Left lung (tissue), 10 donors: Measurements from ENCODE around the gene SALL2. TPM values are rescaled to one million over a fixed set of nuclear protein-coding genes. Genes with fewer than 3 reads are reported as not detected.
"Not testable (repeated sequence)": the region's sequence is repeated elsewhere in the genome, so short reads cannot be mapped to it uniquely, and the experiment has no call there.

Source experiments
- ATAC-seq: fragments of 200-7000 bp; cut with Tn5 transposase; one replicate; pipeline ENCODE4 v1.9.1; 2020; ENCODE audit warnings: moderate library complexity
- DNase-seq, 4 donors: peaks; one replicate each; pipeline ENCODE4 v3.0.0-alpha.2; 2013 to 2020
- H3K27ac ChIP-seq, 2 donors: fragments of 200-600 bp; sonication (generic) in 1 of 2; one replicate each; pipeline versions ENCODE4 v1.5.0 to v1.8.0; 2020 to 2021
- H3K27me3 ChIP-seq, 2 donors: fragments of 200-600 bp; sonication (generic) in 1 of 2; one replicate each; pipeline versions ENCODE4 v1.5.0 to v1.8.0; 2020 to 2021
- H3K36me3 ChIP-seq, 2 donors: fragments of 200-600 bp; sonication (generic) in 1 of 2; one replicate each; pipeline versions ENCODE4 v1.5.0 to v1.8.0; 2020 to 2021
- H3K4me1 ChIP-seq, 2 donors: fragments of 200-600 bp; one replicate each; pipeline ENCODE4 v1.8.0; 2021
- H3K4me3 ChIP-seq, 2 donors: fragments of 200-600 bp; sonication (generic) in 1 of 2; one replicate each; pipeline versions ENCODE4 v1.5.0 to v1.8.0; 2020 to 2021; ENCODE audit warnings: mild to moderate bottlenecking in 1 of 2
- H3K9me3 ChIP-seq, 2 donors: fragments of 200-600 bp; sonication (generic) in 1 of 2; one replicate each; pipeline versions ENCODE4 v1.5.0 to v1.8.0; 2020 to 2021
- intact Hi-C, 2 donors: fragments of 100-400 bp; cut with DNase I; formaldehyde crosslinking; loops; one replicate each; pipeline versions ENCODE4 v1.11.2 to v1.14.2; 2022
- polyA plus RNA-seq, 6 donors: library from polyadenylated mRNA; unstranded; fragments of 120-200 nt; gene quantifications; one replicate each; pipeline ENCODE4 v1.2.1, GENCODE V29; 2013; ENCODE audit not compliant: insufficient read length in 6 of 6
- total RNA-seq, 2 donors: library from RNA; stranded (reverse); fragmentation: NEBNext Ultra II Directional; extraction: Animal tissue kit (Norgen Biotek cat#: 25700); gene quantifications; one replicate each; pipeline ENCODE4 v1.2.1, GENCODE V29; 2021
- TF ChIP-seq, protein P1 (sequence below), 2 donors: fragments of 200-600 bp; sonication (generic) in 1 of 2; IDR thresholded peaks; one replicate each; pipeline versions ENCODE4 v1.5.0 to v1.8.0; 2021; ENCODE audit warnings: antibody characterized with exemption in 2 of 2
- donor health status: DM: no; HTN: yes; CAD: no.
- donor health status: DM: no; HTN: no; CAD: no.

Gene SALL2
- total and polyA plus RNA-seq, 8 donors, result 7.6 to 44.9 (median 36.1) TPM

DNA sequence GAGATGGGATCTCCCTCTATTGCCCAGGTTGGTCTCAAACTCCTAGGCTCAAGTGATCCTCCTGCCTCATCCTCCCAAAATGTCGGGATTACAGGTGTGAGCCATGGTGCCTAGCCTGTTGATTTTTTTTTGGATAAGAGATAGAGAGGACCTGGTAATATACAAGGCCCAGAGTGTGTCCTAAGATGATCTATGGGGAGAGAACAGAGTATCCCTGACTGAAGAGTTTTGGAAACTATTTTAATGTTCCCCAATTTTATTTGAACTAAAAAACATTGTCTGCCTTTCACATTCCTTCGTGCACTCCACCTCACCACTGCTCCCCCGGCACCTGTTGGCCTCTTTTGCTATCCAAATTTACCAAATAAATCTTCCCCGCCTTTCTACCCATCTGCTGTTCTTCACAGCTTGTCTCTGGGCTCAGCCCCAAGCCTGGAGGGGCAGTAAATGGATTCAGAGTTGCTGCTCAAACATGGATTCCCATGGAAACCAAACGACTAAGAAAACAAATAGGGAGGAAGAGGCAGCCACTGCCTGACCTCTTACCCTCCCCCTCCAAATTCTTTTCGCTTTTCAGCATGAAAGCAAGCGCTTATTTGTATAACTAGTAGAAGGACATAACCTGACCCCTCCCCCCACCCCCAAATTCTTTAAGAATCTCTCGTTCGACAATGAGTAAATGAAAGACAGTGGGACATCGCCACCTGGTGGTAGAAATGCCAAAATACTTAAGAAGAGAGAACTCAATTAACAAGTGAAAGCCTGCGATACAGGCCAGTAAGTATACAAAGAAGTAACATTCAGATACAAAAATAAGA lies 31.1 kb upstream of the SALL2 start:
- peak overlapping the region; percentile 50 to 73 for H3K27ac ChIP-seq
- DNase-seq (peak in 3 of 4 donors; percentile 69 to 95 (median 88)), ATAC-seq (peak; percentile 90)
- no peaks in the 10 kb centered on the region for H3K9me3 ChIP-seq
- TF ChIP-seq, protein P1, sequence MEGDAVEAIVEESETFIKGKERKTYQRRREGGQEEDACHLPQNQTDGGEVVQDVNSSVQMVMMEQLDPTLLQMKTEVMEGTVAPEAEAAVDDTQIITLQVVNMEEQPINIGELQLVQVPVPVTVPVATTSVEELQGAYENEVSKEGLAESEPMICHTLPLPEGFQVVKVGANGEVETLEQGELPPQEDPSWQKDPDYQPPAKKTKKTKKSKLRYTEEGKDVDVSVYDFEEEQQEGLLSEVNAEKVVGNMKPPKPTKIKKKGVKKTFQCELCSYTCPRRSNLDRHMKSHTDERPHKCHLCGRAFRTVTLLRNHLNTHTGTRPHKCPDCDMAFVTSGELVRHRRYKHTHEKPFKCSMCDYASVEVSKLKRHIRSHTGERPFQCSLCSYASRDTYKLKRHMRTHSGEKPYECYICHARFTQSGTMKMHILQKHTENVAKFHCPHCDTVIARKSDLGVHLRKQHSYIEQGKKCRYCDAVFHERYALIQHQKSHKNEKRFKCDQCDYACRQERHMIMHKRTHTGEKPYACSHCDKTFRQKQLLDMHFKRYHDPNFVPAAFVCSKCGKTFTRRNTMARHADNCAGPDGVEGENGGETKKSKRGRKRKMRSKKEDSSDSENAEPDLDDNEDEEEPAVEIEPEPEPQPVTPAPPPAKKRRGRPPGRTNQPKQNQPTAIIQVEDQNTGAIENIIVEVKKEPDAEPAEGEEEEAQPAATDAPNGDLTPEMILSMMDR (IDR thresholded peaks at IDR 0.05), result peak; percentile 66 to 72
- H3K36me3 ChIP-seq, result no peaks in the 10 kb centered on the region
- H3K4me3 ChIP-seq, result no peak overlapping the region
- H3K4me1 ChIP-seq, result peaks cover 4 to 12% of the 10 kb centered on the region in 2 donors
- H3K27me3 ChIP-seq, result no peaks in the 10 kb centered on the region
- intact Hi-C loops, result no loop called here

DNA sequence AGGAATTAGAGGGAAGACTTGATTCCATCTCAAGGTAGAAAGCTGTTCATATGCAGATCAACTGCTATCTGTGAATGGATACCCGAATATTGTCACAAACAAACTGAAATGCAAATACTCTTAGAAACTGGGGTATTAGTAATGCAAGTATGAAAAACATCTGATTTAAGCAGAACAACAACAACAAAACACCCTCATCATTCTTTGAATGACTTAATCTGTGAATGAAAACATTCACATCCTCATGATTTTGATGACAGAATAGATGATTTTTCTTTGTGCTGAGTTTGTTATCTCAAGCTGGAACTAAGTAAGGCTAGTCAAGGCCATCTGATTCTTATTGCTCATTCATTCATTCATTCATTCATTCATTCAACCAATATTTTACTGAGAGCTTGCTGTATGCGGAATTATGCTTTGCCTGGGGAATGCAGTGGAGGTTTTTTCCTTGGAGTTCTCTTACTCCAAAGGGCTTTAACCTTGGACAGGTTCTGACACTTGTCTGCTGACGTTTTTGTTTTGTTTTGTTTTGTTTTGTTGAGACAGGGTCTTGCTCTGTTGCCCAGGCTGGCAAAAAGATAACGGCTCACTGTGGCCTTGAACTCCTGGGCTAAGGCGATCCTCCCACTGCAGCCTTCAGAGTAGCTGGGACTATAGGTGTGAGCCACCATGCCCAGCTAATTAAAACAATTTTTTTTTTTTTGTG lies 30.4 kb upstream of the SALL2 start:
- Histone ChIP-seq H3K27me3 (no peaks in the 10 kb centered on the region), H3K36me3 (no peaks in the 10 kb centered on the region), H3K27ac (peak overlapping the region; percentile 30 to 50), H3K9me3 (no peaks in the 10 kb centered on the region), H3K4me1 (peaks cover 4 to 12% of the 10 kb centered on the region in 2 donors), H3K4me3 (no peak overlapping the region)
- intact Hi-C loops, result no loop called here
- TF ChIP-seq, protein P1 (IDR thresholded peaks at IDR 0.05), result no peak
- ATAC-seq (no peak), DNase-seq (no peak)

DNA sequence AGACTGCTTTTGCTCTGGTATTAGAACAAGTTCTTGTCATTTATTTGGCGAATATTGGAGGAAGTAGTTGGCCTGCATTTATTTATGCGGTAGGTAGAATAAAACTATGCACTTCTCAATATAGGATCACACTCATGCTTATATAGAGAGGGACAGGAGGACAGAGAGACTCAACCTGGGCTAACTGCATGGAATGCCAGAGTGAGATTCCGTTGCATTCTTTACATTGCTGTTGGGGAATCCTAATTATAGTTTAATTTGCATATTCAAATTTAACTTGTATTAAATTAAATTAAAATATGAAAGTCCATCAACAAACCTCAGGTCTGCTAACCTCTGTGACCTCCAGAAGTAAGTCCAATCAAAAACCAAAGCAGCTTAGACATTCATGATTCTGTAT lies 27.1 kb upstream of the SALL2 start:
- TF ChIP-seq, protein P1 (IDR thresholded peaks at IDR 0.05), result no peak
- no peak for ATAC-seq
- Histone ChIP-seq H3K9me3 (no peaks in the 10 kb centered on the region), H3K36me3 (no peaks in the 10 kb centered on the region), H3K27ac (no peak overlapping the region), H3K4me1 (peaks cover 4 to 8% of the 10 kb centered on the region in 2 donors), H3K4me3 (no peak overlapping the region), H3K27me3 (no peaks in the 10 kb centered on the region)
- no peak for DNase-seq
- intact Hi-C loops, result no loop called here

DNA sequence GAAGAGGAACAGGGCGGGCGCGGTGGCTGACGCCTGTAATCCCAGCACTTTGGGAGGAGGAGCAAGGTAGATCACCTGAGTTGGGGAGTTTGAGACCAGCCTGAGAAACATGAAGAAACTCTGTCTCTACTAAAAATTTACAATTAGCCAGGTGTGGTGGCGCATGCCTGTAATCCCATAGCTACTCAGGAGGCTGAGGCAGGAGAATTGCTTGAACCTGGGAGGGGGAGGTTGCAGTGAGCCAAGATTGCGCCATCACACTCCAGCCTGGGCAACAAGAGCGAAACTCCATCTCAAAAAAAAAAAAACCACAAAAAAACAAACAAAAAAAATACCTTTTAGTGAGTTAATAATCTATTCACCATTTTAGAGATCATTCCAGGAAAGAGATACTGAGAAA lies 18.4 kb upstream of the SALL2 start:
- H3K36me3 ChIP-seq, H3K9me3 ChIP-seq, H3K27me3 ChIP-seq, DNase-seq, H3K27ac ChIP-seq, H3K4me1 ChIP-seq, intact Hi-C loops, H3K4me3 ChIP-seq: not testable (repeated sequence)
- ATAC-seq, result peak; percentile 45

DNA sequence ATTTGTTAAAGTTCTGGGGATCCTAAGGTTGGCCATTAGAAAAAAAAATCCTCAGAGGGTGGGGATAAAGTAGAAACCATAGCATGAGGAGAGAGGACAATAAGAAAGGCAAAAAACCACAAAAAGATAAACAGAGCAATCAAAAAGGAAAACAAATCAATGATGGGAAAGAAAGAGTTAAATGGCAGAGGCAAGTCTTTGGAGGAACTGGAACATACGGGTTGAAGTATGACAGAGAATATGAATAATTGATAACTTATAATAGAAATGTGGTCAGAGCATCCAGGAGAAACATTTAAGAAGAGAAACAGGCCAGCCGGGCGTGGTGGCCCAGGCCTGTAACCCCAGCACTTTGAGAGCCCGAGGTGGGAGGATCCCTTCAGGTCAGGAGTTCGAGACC lies 17.8 kb upstream of the SALL2 start:
- no peak overlapping the region for H3K4me3 ChIP-seq

More for the DNA sequence above, 17.8 kb upstream of the SALL2 start:
- peaks cover 0 to 13% of the 10 kb centered on the region in 2 donors for H3K27me3 ChIP-seq
- intact Hi-C loops, result no loop called here
- DNase-seq (no peak), ATAC-seq (no peak)
- H3K27ac ChIP-seq, result no peak overlapping the region
- no peaks in the 10 kb centered on the region for H3K36me3 ChIP-seq
- H3K9me3 ChIP-seq, result no peaks in the 10 kb centered on the region
- peaks cover 0 to 5% of the 10 kb centered on the region in 2 donors for H3K4me1 ChIP-seq
- TF ChIP-seq, protein P1 (IDR thresholded peaks at IDR 0.05), result no peak
